Inferior parietal cortex (tissue), 1 donor: ENCODE data around the gene RNF208.
A peak's percentile ranks its signal among the peaks of the same experiment; 100 is the strongest.

Experiments
- DNase-seq: peaks from one replicate; pipeline ENCODE4 v3.0.0-alpha.2; 2016; ENCODE audit errors: extremely low spot score

Gene RNF208

DNA sequence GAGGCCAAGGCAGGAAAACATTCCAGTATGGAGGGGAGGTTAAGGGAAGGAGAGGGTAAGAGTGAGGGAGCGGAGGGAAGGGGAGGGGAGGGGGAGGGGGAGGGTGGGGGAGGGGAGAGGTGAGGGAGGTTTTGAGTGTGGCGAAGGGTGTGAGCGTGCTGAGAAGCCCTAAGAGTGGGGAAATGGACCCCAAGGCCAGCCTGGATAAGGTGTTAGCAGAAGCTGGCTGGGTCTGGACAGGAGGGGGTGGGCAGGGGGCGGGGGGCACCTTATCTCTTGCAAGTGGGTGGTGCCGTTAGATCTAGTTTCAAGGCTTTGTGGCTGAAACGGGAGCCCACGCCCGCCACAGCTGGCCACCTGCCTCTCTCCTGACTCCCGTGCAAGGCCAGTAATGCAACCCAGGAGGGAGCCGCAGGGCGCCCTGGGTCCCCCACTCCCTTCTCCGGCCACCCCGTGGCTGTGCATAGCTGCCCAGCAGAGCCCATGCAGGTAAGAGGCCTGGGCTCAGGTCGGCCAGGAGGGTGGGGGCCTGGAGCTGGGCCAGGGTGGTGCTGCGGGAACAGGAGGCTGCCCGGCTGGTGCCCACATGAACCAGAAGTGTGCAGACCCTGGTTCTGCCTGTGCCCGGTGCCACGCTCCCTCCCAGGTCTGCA lies 5.9 kb upstream of the RNF208 start:
- DNase-seq = no peak

DNA sequence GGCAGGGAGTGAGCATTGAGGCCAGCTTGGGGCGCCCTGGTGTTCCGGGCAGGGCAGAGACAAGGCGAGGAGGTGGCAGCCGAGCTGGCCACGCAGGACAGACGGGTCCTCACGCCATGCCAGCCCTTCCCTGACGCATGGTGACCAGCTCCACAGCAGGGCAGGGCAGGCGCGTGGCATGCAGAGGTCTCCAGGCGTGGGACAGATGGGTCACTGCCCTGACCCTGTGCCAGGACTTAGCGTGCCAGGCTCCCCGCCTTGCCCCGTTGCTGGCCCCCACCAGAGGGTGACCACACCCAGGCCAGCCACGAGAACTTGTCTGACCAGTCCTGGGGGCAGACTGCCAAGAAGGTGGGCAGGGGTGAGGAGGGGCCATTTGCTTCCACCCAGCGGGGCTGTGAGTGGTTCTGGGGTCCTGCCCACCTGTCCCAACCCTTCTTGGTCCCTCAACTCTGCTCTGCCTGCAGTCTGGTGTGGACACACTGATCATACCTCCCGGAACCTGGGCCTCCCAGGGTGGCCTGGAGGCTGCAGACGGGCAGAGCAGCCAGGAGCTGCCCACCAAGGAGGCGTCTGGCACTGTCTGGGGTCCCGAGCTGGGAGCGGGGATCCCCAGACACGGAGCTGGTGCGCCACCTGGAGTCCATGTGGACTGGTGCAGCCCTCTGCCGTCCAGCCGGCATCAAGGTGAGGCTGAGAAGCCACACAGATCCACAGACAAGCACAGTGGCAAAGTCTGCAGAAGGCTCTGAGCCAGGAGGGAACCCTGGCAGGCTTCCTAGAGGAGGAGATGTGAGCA lies 5.2 kb upstream of the RNF208 start, which contains the start of gene RNF224:
Gene RNF224, plus strand, starts transcription at position 449 of the 799 bp plus-strand sequence. CDS start 834 bp downstream, outside the sequence.
- peak; percentile 68 for DNase-seq

DNA sequence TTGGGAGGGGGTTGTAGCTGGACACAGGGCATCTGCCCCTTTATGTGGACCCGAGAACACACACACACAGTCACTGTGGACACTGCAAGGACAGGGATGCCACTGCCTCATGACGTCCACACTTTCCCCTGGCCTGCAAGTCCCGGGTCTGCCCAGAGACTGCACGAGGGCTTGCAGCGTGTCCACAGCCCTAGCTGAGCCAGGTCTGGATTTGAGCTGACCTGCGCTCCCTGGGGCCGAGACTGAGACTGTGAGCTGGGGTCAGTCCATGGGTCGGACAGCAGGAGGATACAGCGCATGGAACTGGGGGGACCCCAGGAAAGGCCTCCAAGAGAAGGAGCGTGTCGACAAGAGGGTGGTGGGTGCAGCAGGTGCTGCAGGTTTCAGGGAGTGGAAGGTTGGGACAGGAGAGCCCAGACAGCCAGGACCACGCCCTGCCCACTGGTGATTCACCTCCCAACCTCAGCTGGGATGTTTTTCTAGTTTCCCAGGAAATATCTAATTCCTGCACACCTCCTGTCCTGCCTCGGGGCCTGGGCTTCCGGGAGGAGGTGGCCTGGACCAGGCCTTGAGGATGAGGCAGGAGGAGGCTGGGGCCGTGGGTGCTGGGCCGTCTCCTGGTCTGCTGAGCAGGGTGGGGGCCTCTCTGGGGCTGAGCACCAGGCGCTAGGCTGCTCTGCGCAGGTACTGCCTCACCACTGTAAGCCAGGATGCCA lies 4.5 kb upstream of the RNF208 start:
- DNase-seq = no peak

DNA sequence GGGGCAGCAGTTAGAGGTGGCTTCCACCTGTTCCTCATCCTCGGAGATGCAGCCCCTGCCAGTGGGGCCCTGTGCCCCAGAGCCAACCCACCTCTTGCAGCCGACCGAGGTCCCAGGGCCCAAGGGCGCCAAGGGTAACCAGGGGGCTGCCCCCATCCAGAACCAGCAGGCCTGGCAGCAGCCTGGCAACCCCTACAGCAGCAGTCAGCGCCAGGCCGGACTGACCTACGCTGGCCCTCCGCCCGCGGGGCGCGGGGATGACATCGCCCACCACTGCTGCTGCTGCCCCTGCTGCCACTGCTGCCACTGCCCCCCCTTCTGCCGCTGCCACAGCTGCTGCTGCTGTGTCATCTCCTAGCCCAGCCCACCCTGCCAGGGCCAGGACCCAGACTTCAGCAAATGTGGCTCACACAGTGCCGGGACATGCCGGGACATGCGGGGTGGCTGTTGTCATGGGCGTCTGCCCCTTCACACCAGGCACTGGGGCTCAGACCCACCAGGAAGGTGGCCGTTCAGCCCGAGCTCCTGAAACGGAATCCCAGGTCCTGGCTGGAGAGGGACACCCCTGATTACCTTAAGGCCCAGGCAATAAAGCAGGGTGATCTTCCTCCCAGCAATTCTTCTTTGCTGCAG lies 3.8 kb upstream of the RNF208 start:
- DNase-seq = no peak

DNA sequence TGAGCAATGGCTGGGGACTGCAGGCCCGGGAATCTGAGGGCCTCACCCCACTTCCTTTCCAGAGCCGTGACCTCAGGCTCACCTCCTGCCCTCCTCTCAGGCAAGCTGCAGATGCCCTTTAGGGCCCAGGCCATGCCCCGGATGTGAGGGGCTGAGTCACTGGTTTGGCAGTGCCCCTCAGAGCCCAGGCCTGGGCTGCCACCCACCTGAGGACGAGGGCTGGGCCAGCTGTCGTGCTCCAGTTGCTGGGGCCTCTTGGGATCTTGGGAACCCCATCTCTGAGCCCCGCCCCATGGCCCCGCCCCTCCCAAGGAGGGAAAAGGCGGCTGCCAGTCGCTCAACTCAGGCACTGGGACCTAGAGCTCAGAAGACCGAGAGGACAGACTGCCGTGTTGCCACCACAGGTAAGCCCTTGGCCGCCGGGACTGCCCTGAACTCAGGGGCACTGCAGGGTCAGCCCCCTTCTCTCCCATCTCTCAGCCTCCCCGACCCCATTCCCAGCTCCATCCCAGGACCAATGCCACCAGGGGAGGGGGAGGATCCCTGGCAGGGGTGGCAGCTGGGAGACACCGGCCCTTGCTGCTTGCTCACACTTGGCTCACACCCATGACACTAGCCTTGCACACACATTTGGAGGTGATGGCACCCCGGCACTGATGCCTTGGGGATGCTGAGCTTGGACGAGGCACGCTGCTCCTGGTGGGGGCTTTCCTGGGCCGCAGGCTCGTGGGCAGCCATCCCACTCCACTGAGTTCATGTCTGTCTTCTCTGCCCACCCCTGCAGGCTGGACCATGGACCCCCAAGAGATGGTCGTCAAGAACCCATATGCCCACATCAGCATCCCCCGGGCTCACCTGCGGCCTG lies 3.0 kb upstream of the RNF208 start, which contains the start of gene CYSRT1:
Gene CYSRT1, plus strand, starts transcription at position 345 of the 865 bp plus-strand sequence. Its CDS starts 448 bp downstream, at position 793.
- DNase-seq = no peak

DNA sequence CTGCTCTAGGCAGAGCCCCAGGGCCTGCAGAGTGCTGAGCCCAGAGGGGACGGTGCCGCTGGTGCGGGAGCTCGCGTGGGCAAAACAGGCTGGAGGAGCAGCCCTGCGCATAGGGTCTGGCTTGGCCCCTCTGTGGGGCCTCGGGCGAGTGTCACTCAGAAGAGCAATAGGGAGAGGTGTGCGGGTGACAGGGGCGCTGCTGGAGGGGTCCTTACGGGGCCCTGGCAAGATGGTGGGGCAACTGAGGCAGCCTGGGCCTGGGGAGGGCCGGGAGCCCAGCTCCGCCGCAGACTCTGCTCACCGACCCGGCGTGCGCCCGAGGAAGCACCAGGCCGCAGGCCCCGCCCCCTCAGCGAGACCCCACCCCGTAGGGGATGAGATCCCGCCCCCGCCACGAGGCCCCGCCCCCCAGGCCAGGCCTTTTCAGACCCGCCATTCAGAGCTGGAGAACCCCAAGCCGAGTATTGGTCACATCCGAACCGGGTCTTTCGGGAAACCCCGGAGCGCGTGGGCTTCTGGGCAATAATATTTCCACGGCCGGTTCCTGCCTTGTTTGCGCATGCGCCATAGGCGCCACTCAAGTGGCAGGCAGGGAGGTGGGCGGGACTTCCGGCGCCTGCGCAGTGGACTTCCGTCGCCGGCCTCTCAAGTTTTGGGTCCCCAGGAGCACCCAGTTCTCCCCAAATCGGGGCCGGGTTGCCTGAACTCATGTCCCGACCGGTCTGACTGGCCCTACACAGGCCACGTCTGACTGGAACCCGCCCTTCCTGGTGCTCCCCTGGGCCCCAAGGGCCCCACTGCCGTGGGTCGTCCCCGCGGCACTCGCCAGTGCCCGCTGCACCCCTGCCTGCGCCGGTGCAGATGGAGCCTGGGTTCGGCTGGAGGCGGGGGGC lies 1.3 kb upstream of the RNF208 start:
- peak; percentile 97 for DNase-seq

DNA sequence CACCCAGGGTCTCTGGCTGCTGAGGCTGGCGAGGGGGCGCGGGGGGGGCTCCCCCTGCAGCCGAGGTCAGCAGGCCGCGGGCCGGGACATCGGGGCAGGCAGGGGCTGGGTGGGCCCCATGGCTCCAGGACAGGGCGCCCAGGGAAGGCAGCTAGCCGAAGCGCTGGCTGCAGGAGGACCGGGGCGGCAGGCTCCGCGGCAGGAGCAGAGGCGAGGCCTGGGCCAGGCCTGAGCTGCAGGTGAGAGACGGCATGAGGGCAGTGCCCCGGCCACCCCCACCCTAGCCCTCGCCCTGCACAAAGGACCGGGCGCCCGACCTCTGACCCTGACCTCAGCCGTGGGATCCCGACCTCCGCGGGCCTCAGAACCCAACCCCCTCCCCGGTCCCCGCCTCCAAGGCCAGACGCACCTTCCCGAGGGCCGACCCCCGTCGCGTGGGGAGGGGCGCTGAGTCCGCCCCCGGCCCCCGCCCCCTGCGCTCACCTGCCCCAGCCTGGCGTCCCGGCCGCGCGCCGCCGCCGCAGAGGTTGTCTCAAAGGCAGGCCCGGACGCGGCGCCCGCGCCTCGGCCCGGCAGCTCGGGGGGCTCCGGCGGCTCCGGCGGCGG lies 431 bp downstream of the RNF208 start:
- no peak for DNase-seq

DNA sequence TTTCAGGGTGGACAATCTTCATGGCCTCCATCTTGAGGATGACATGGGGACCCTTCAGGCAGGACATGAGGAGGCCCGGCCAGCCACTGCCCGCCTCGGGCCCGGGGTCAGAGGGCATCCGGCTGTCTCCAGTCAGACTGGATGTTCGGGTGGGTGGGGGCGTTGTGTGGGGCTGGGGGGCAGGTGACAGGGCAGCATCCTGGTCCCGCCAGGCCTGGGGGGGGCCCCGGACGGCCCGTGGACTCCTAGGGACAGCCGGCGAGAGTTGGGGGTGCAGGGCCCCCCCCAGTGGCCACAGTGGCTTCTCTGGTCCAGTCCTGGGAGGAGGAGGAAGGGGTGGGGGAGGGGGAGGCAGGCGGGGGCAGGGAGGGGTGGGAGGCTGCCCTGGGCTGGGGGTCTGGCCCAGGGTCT lies 940 bp downstream of the RNF208 start:
- no peak for DNase-seq

DNA sequence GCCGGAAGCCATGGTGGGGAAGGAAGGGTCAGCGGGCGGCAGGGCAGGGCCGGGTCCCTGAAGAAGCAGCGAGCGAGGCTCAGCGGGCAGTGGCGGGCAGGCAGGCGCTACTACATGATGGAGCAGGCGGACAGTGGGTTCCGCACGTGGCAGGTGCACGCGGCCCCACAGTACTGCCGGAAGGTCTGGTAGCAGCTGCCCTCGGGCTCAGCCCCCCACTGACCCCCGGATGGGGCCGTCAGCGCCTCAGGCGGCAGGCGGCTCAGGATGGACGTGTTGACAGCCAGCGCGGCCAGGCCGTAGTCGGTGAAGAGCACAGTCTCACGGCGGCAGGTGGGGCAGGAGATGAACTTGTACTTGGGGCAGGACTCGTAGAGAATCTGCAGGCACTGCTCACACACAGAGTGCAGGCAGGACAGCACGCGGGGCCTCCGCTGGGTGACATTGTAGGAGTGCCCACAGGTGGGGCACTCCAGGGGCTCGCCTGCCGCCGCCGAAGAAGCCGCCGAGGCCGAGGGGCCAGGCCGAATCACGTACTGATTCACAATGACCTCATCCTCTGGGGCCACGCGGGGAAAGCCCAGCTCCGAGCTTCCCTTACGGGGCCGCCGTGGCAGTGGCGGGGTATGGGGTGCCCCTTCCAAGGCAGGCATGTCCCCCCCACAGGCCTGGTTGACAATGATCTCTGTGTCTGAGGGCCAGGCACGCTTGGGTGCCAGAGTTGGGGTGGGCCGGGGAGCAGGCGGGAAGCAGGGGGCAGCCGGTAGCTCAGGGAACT lies 1.5 kb downstream of the RNF208 start:
- DNase-seq = no peak

DNA sequence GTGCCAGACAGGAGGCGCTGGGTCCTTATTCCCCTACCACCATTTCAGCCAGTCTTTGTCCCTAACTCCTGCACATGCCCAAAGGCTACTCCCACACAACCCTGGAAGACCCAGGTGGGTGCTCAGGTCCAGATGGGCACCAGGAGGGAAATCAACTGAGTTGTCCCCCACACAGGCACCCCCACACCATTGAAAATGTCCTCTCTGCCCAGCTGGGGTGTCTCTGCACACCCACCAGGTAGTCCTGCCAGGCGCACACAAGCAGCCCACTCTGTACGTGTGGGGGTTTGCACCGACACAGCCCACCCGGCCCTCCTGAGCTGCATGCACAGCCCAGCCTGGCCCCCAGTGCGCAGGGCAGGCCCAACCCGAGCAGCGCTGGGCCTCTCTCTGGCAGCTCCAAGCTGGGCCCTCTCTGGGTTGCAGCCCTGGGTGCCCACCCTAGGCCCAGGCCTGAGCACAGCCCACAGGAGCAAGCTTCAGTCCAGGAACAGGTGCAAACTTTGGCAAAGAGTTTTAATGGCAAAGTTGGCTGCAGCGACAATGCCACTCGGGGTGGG lies 2.2 kb downstream of the RNF208 start:
- DNase-seq = no peak

DNA sequence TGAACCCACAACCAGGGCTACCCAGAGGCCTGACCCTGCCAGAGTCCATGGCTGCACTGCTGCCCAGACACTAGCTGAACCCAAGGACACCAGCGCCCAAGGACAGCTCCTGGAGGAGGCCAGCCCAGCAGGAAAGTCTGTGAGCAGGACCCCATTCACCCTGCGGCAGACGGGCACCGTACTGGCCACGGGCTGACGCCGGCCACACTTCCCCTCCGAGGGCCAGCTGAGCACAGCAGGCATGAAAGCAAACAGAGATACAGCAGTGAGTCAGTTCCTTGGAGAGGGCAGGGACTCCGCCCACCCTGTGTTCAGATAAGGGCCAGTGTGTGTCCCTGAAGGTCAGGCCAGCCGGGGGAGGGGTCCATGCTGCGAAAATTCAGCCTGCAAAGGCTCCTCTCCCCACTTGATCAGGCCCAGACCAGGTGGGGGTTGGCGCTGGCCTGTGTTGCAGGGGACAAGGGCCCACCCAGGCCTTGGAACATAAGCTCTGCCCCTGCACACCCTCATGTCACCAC lies 3.2 kb downstream of the RNF208 start:
- DNase-seq = no peak

DNA sequence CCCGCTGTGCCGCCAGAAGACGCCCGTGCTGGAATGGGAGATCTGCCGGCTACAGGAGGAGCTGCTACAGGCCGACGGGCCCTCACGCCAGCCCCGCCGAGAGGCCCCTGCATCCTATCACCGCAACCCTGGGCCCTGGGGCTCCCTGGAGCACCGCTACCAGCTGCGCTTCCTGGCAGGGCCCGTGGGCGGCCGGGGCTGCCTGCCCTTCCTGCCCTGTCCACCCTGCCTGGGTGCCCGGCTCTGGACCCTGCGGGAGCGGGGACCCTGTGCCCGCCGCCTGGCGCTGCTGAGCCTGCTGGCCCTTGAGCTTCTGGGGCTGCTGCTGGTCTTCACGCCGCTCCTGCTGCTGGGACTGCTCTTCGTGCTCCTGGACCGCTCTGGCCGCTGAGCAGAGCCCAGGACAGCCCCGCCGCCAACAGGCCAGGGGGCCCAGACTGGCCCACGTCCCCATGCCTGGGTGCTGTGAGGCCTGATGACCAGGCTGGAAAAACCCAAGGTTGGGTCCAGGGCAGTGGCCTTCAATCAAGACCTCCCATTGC lies 3.8 kb downstream of the RNF208 start:
- DNase-seq = no peak

DNA sequence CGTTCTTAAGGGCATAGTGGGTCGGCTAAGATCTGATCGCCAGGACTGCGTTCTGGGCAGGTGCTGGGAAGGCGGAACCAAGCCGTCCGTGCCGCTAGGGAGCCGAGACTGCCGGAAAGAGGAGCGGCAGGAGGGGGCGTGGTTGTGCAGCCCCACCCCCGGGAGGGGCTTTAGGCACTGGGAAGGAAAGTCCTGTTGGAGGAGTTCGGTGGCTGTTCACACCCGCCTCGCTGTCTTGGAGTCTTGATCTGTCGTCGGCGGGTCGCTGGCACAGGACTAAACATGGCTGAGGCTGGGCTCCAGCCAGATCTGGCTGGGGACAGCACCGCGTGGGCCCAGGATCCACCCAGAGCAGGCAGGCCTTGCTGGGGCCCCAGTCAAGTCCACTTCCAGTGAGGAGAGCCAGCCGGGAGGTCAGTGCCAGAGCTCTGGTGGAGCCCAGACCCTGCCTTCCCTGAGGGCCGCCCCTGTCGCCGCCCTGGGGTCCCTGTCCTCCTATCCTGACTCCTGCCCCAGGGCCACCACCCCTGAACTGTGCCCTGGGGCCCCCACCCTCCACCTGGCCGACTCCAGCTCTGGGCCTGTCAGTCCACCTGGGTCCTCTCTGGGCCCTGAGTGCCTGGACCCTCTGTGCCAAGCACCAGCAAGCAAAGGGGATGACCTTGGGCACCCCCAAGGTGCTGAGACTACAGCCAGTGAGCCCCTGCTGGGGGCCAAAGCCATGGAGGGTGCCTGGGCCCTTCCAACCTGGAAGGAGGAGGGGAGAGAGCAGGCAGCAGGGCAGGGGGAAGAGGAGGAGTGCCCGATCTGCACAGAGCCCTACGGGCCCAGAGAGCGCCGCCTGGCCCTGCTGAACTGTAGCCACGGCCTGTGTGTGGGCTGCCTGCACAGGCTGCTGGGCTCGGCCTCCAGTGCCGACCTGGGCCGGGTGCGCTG lies 4.5 kb downstream of the RNF208 start:
- no peak for DNase-seq

DNA sequence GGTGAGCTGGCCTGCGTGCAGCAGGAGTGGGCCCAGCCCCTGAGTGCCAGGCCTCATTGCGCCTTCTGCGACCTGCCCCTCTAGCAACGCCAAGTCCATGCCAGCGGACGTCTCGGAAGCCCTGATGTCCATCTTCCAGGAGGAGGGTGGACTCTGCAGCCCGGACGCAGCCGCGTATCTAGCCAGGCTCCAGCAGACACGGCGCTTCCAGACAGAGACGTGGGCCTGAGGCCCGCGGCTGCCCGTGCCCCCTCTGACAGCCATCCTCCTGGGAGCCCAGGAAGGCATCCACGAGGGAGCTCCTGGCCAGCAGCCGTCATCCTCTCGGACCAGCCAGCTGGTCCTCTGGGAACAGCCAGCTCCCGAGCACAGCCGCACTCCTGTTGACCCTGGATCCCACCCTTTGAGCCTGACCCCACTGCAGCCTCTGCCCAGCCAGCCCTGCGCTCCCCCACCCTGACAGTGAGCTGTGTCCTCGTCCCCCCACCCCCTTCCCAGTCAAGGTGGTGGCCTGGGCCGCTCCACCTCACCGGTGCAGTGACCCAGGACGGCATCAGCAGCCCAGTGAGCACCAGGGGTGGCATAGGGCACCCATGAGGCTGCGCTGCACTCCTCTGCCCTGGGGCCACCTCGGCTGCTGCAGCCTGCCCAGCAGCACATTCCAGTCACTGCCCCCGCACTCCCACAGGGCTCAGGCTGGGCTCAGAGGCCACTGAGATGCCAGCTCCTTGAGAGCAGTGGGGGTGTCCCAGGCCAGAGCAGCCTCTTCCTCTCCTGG lies 5.7 kb downstream of the RNF208 start:
- DNase-seq = no peak

DNA sequence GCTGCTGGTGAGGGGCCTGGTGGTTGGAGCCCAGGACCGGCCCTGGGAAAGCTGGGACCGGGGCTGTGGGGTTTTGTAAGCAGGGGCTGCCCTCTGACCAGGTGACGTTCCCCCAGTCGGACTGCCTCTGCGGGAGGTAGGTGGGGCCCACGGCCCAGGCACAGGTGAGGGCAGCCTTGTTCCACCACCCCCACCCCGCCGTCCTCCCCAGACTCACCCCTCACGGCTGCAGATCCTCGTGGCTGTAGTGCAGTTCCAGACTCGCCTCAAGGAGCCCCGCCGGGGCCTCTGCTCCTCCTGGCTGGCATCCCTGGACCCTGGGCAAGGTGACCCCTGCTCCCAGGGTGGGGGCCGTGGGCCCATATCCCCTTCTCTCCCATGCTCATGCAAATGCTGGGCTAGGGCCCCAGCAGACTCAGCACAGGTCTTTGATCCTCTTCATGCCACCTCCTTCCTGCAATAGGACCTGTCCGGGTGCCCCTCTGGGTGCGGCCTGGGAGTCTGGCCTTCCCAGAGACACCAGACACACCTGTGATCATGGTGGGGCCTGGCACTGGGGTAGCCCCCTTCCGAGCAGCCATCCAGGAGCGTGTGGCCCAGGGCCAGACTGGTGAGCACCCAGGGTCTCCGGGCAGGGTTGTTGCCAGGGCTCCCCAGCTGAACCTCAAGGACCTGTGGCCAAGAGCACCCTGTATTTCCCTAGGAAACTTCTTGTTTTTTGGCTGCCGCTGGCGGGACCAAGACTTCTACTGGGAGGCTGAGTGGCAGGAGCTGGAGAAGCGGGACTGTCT lies 6.6 kb downstream of the RNF208 start:
- no peak for DNase-seq
